K562 (cell line): ENCODE data around the gene CEMP1. TPM values are rescaled to one million over a fixed set of nuclear protein-coding genes. Genes with fewer than 3 reads are reported as not detected.

Experiments
- ATAC-seq: fragments of 200-7000 bp; cut with Tn5 transposase; 3 replicates; pipeline ENCODE4 v1.9.1; 2020; ENCODE audit warnings: moderate library complexity
- BruUV-seq: library from RNA; stranded (reverse); fragments of 400-500 nt; replicated peaks from 2 replicates; lab custom pipeline; 2021; lab: Mats Ljungman, UMichigan
- CTCF ChIA-PET: fragments of 300-600 bp; formaldehyde crosslinking; extraction: SDS; loops from one replicate; lab custom pipeline; 2021; ENCODE audit warnings: low intra/inter-chr PET ratio; lab: Yijun Ruan, JAX
- POLR2A ChIA-PET: fragments of 300-600, 350-650 bp; sonication (Branson Sonifier 250); formaldehyde crosslinking; extraction: SDS; loops from one replicate; lab custom pipeline; 2021; ENCODE audit warnings: antibody characterized with exemption, inconsistent platforms; lab: Yijun Ruan, JAX
- DNase-seq, 4 experiments: peaks; one replicate each; pipeline versions ENCODE4 v3.0.0 to v3.0.0-alpha.2; 2011 to 2018; ENCODE audit warnings: low spot score in 3 of 4, mixed read lengths in 3 of 4; ENCODE audit errors: extremely low read depth in 1 of 4
- FAIRE-seq: peaks from 2 replicates; lab custom pipeline; 2011; peaks lifted over from hg19 to GRCh38; lab: Jason Lieb, UNC
- H2AFZ ChIP-seq: 2 replicates; pipeline ENCODE4 v1.6.0; 2011; ENCODE audit warnings: low read depth, low read length, control low read depth, inconsistent platforms
- H3K27ac ChIP-seq: fragments of 200-600 bp; 3 replicates; pipeline ENCODE4 v1.8.0; 2011; ENCODE audit warnings: low read depth, mild to moderate bottlenecking, control low read depth, inconsistent platforms, low read length, moderate library complexity, mixed read lengths; ENCODE audit errors: extremely low read depth
- H3K27me3 ChIP-seq, 2 experiments: fragments of 300-600 bp in 1 of 2; 2 replicates in 1 of 2; 3 replicates in 1 of 2; pipeline versions ENCODE4 v1.6.0 to v1.8.0; 2011; ENCODE audit warnings: inconsistent platforms in 2 of 2, low read length in 2 of 2, mild to moderate bottlenecking in 1 of 2, mixed read lengths in 1 of 2, moderate library complexity in 1 of 2; ENCODE audit not compliant: control insufficient read depth in 2 of 2, insufficient read depth in 2 of 2
- H3K36me3 ChIP-seq: fragments of 300-600 bp; 3 replicates; pipeline ENCODE4 v1.8.0; 2011; ENCODE audit warnings: mild to moderate bottlenecking, low read length, inconsistent platforms; ENCODE audit not compliant: control insufficient read depth, insufficient read depth
- H3K4me1 ChIP-seq, 2 experiments: fragments of 200-600 bp in 1 of 2; replicated peaks in 1 of 2; 2 replicates in 1 of 2; 3 replicates in 1 of 2; pipeline versions ENCODE4 v1.5.1 to v1.8.0; 2011; ENCODE audit warnings: inconsistent platforms in 2 of 2, low read length in 2 of 2, mild to moderate bottlenecking in 1 of 2, mixed read lengths in 1 of 2, moderate library complexity in 1 of 2; ENCODE audit not compliant: control insufficient read depth in 2 of 2, insufficient read depth in 2 of 2
- H3K4me2 ChIP-seq: 2 replicates; pipeline ENCODE4 v1.6.1; 2011; ENCODE audit warnings: low read length, control low read depth, inconsistent platforms, mixed read lengths; ENCODE audit not compliant: insufficient read depth
- H3K4me3 ChIP-seq: fragments of 200-600 bp; sonication (generic), shearing (Covaris generic); 2 replicates; pipeline ENCODE4 v1.5.1; 2016; ENCODE audit warnings: control low read depth, inconsistent platforms
- H3K79me2 ChIP-seq: fragments of 200-600 bp; 3 replicates; pipeline ENCODE4 v1.8.0; 2011; ENCODE audit warnings: low read length, inconsistent platforms; ENCODE audit not compliant: control insufficient read depth, insufficient read depth
- H3K9ac ChIP-seq, 2 experiments: 2 replicates each; pipeline versions ENCODE4 v1.6.0 to v1.6.1; 2011; ENCODE audit warnings: low read depth in 2 of 2, low read length in 2 of 2, control low read depth in 1 of 2, inconsistent platforms in 1 of 2, mild to moderate bottlenecking in 1 of 2, mixed read lengths in 1 of 2; ENCODE audit not compliant: insufficient read depth in 1 of 2
- H3K9me1 ChIP-seq: one replicate; pipeline ENCODE4 v1.6.0; 2011; ENCODE audit warnings: inconsistent platforms, mild to moderate bottlenecking, low read length, moderate library complexity; ENCODE audit not compliant: control insufficient read depth, insufficient read depth
- H3K9me3 ChIP-seq: replicated peaks from 2 replicates; pipeline ENCODE4 v1.5.1; 2011; ENCODE audit warnings: low read depth, low read length, inconsistent platforms; ENCODE audit not compliant: control insufficient read depth, insufficient read depth
- H4K20me1 ChIP-seq: replicated peaks from 2 replicates; pipeline ENCODE4 v1.6.1; 2011; ENCODE audit warnings: low read length, inconsistent platforms, mixed read lengths; ENCODE audit not compliant: control insufficient read depth, insufficient read depth
- POLR2G ChIP-seq: fragments of 200-400 bp; formaldehyde crosslinking; IDR thresholded peaks from 2 replicates; pipeline ENCODE4 v1.6.1; 2017; ENCODE audit warnings: low read depth, mild to moderate bottlenecking, antibody characterized with exemption, low read length, moderate library complexity
- RBFOX2 ChIP-seq: fragments of 200-400 bp; formaldehyde crosslinking; IDR thresholded peaks from 2 replicates; pipeline ENCODE4 v1.6.1; 2017; ENCODE audit warnings: low read depth, mild to moderate bottlenecking, low read length, moderate library complexity
- USF1 ChIP-seq: sonication (generic); formaldehyde crosslinking; IDR thresholded peaks from 2 replicates; pipeline ENCODE4 v1.9.0; 2022; ENCODE audit warnings: mild to moderate bottlenecking, missing genetic modification reagents
- ZZZ3 ChIP-seq: fragments of 450-650 bp; IDR thresholded peaks from 2 replicates; pipeline ENCODE4 v1.6.1; 2016; ENCODE audit warnings: antibody characterized with exemption, mild to moderate bottlenecking, moderate library complexity
- WGBS: fragments of 100-300 bp; shearing (Covaris generic); methylation state at CpG from one replicate; pipeline ENCODE4 v1.1.6; 2016; ENCODE audit warnings: low coverage, mixed read lengths; ENCODE audit not compliant: insufficient coverage; ENCODE audit errors: missing lambda C conversion rate; 5-methylcytosine and 5-hydroxymethylcytosine counted together
- in situ Hi-C: fragments of 300-500 bp; cut with MboI; formaldehyde crosslinking; loops from 4 replicates; pipeline ENCODE4 v1.15.0; 2018; ENCODE audit warnings: inconsistent platforms, mixed read lengths
- intact Hi-C: fragments of 100-400 bp; cut with micrococcal nuclease; formaldehyde crosslinking; loops from 2 replicates; pipeline ENCODE4 v1.14.2; 2022
- polyA plus RNA-seq, 8 experiments: library from polyadenylated mRNA; depleted of rRNA in 4 of 8; stranded (reverse) in 5 of 8; unstranded in 3 of 8; fragments of >200 nt; fragmentation: Nextera tagmentation in 2 of 8; fragmentation: Illumina TruSeq in 1 of 8; extraction: Ambion mirVana in 2 of 8; extraction: Trizol in 1 of 8; gene quantifications; 2 replicates each; pipeline versions ENCODE4 v1.2.1 to v1.2.3, GENCODE V29; 2011 to 2014; ENCODE audit warnings: inconsistent platforms in 1 of 8, missing spikeins in 1 of 8
- total RNA-seq, 7 experiments: library from RNA; depleted of rRNA in 6 of 7; stranded (reverse); fragments of >200 nt in 6 of 7; fragmentation: Illumina TruSeq in 2 of 7; extraction: Trizol in 2 of 7; gene quantifications; 2 replicates each; pipeline versions ENCODE4 v1.2.1 to v1.2.3, GENCODE V29; 2011 to 2021; ENCODE audit warnings: low replicate concordance in 1 of 7

The CEMP1 gene
- total and polyA plus RNA-seq, 9 of the 15 experiments (the other 6 are each of a cell fraction or from before 2014, with no cell fraction given), result 0.05 to 0.45 TPM; not detected in 7

GRCh38 chr16:2518823-2519710 is 12.1 kb downstream of the CEMP1 start (continued):
- peak; percentile 40 for TF ChIP-seq USF1
- TF ChIP-seq POLR2G, result peak; percentile 55

GRCh38 chr16:2517954-2518605 is 13.1 kb downstream of the CEMP1 start:
- CTCF ChIA-PET, result no interaction called here
- H3K4me3 ChIP-seq, result no peak overlapping the region
- H3K4me1 ChIP-seq, result peaks cover 39 to 79% of the 10 kb centered on the region in 2 experiments

More at GRCh38 chr16:2517954-2518605, 13.1 kb downstream of the CEMP1 start:
- Histone ChIP-seq H3K27ac (peak overlapping the region; percentile 5; the same call in 1 of the 3 replicates), H3K79me2 (peaks cover 80% of the 10 kb centered on the region), H3K9me1 (peaks cover 8% of the 10 kb centered on the region), H3K9ac (peak overlapping the region in 1 of 2 experiments; percentile 90; a peak in 2 of 4 replicates), H3K36me3 (peaks cover 52% of the 10 kb centered on the region), H4K20me1 (peaks cover 46% of the 10 kb centered on the region), H3K27me3 (no peaks in the 10 kb centered on the region), H2AFZ (no peak overlapping the region), H3K9me3 (no peaks in the 10 kb centered on the region), H3K4me2 (no peak overlapping the region)
- no peak for DNase-seq
- intact Hi-C loops (no loop called here), in situ Hi-C loops (no loop called here)
- BruUV-seq, result no TSS peak
- 73% methylated on average over 9 of the region's 12 CpGs for WGBS
- no peak for TF ChIP-seq ZZZ3
- peak; percentile 4; the same call in 1 of the 2 replicates for TF ChIP-seq RBFOX2
- POLR2A ChIA-PET, result interaction anchor here (0.6 to 1.3 kb wide), 4 partner anchors 8 to 1035 kb away, joined by 3 to 7 read pairs (median 4); partner anchors contain the start of gene TRAF7
- no peak for ATAC-seq
- no peak for FAIRE-seq
